ENCODE measurements around the gene SRC.

DNA sequence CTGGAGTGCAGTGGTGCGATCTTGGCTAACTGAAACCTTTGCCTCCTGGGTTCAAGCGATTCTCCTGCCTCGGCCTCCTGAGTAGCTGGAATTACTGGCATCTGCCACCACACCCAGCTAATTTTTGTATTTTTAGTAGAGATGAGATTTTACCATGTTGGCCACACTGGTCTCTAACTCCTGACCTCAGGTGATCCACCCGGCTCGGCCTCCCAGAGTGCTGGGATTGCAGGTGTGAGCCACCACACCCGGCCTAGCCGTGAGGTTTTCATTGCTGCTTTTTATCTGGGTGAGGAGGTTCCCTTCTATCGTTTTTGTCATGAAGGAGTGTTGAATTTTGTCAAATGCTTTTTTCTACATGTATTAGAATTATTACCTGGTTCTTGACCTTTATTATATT, 23.9 kb downstream of the SRC start:
- TF ChIP-seq, protein P1, sequence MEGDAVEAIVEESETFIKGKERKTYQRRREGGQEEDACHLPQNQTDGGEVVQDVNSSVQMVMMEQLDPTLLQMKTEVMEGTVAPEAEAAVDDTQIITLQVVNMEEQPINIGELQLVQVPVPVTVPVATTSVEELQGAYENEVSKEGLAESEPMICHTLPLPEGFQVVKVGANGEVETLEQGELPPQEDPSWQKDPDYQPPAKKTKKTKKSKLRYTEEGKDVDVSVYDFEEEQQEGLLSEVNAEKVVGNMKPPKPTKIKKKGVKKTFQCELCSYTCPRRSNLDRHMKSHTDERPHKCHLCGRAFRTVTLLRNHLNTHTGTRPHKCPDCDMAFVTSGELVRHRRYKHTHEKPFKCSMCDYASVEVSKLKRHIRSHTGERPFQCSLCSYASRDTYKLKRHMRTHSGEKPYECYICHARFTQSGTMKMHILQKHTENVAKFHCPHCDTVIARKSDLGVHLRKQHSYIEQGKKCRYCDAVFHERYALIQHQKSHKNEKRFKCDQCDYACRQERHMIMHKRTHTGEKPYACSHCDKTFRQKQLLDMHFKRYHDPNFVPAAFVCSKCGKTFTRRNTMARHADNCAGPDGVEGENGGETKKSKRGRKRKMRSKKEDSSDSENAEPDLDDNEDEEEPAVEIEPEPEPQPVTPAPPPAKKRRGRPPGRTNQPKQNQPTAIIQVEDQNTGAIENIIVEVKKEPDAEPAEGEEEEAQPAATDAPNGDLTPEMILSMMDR (IDR thresholded peaks at IDR 0.05): no peak
- TF ChIP-seq NRF1 (IDR thresholded peaks at IDR 0.05; ENCODE audit: low read depth, low read length) (no peak), SMC3 (IDR thresholded peaks at IDR 0.05; ENCODE audit: low read depth, low read length) (no peak), CHD2 (IDR thresholded peaks at IDR 0.05; ENCODE audit: low read length, partially characterized antibody) (no peak)

All from SK-N-SH (cell line).